HT1080 (cell line): ENCODE data around the gene PCDHB5. TPM values are rescaled to one million over a fixed set of nuclear protein-coding genes. Genes with fewer than 3 reads are reported as not detected.
"Not testable (repeated sequence)": the region's sequence is repeated elsewhere in the genome, so short reads cannot be mapped to it uniquely, and the experiment has no call there.

Source experiments
- DNase-seq: peaks from one replicate; pipeline ENCODE4 v3.0.0-alpha.2; 2015; ENCODE audit warnings: low read depth
- total RNA-seq: library from RNA; depleted of rRNA; stranded (reverse); fragments of >200 nt; shearing (Covaris generic); gene quantifications from 2 replicates; pipeline ENCODE4 v1.2.3, GENCODE V29; 2014

The PCDHB5 gene
- total RNA-seq, 1 experiment from 2014 or later: 0.10 TPM

- DNase-seq: not testable (repeated sequence)
These were observed 16.6 kb downstream of the PCDHB5 start for GRCh38 chr5:141151632-141152031.

GRCh38 chr5:141152096-141152495 is 17.1 kb downstream of the PCDHB5 start:
- DNase-seq: not testable (repeated sequence)

- DNase-seq: no peak
These were observed 20.8 kb downstream of the PCDHB5 start for GRCh38 chr5:141155540-141156374.

GRCh38 chr5:141157356-141157755 is 22.4 kb downstream of the PCDHB5 start:
- not testable (repeated sequence) for DNase-seq

- DNase-seq: not testable (repeated sequence)
These were observed 22.9 kb downstream of the PCDHB5 start for GRCh38 chr5:141157901-141158300.

- DNase-seq: no peak
These were observed 37.6 kb downstream of the PCDHB5 start, which contains the start of gene PCDHB7 for GRCh38 chr5:141172381-141173204. PCDHB7 (plus strand) TSS chr5:141172644; CDS start chr5:141172836, 192 bp downstream.

GRCh38 chr5:141174291-141175104 is 39.5 kb downstream of the PCDHB5 start:
- DNase-seq: not testable (repeated sequence)

GRCh38 chr5:141175933-141176332 is 40.9 kb downstream of the PCDHB5 start:
- no peak for DNase-seq

- DNase-seq: peak; percentile 11
These were observed 42.7 kb downstream of the PCDHB5 start, which contains the start of gene PCDHB8 for GRCh38 chr5:141177577-141178191. PCDHB8 (plus strand) TSS chr5:141177790; CDS start chr5:141178035, 245 bp downstream.

- not testable (repeated sequence) for DNase-seq
These were observed 44.4 kb downstream of the PCDHB5 start for GRCh38 chr5:141179371-141179770.

GRCh38 chr5:141179876-141180275 is 44.9 kb downstream of the PCDHB5 start:
- not testable (repeated sequence) for DNase-seq

- no peak for DNase-seq
These were observed 45.3 kb downstream of the PCDHB5 start for GRCh38 chr5:141180313-141180712.

GRCh38 chr5:141182248-141182647 is 47.2 kb downstream of the PCDHB5 start, which contains the start of gene PCDHB16:
PCDHB16 (plus strand) TSS chr5:141182387; CDS start chr5:141182560, 173 bp downstream.
- peak; percentile 3 for DNase-seq

GRCh38 chr5:141184117-141184855 is 49.3 kb downstream of the PCDHB5 start:
- not testable (repeated sequence) for DNase-seq

- DNase-seq: no peak
These were observed 52.0 kb downstream of the PCDHB5 start, which contains the start of gene PCDHB9 for GRCh38 chr5:141186897-141187512. PCDHB9 (plus strand) TSS chr5:141187161; CDS start chr5:141187319, 158 bp downstream.
